Muscle of leg (tissue), 11 donors: ENCODE measurements around the gene LTF. TPM values are rescaled to one million over a fixed set of nuclear protein-coding genes. Genes with fewer than 3 reads are reported as not detected.
"Not testable (repeated sequence)": the region's sequence is repeated elsewhere in the genome, so short reads cannot be mapped to it uniquely, and the experiment has no call there.

Experiments
- DNase-seq: peaks from one replicate; pipeline ENCODE4 v3.0.0; 2013
- H3K27ac ChIP-seq: one replicate; pipeline ENCODE4 v1.5.1; 2013; ENCODE audit warnings: mild to moderate bottlenecking, low read length, control low read depth
- H3K27me3 ChIP-seq: one replicate; pipeline ENCODE4 v1.6.1; 2013; ENCODE audit warnings: low read length; ENCODE audit not compliant: control insufficient read depth, insufficient read depth
- H3K36me3 ChIP-seq: one replicate; pipeline ENCODE4 v1.6.1; 2013; ENCODE audit warnings: low read length; ENCODE audit not compliant: control insufficient read depth, insufficient read depth
- H3K4me1 ChIP-seq: one replicate; pipeline ENCODE4 v1.6.1; 2013; ENCODE audit warnings: low read length; ENCODE audit not compliant: control insufficient read depth, insufficient read depth
- H3K4me3 ChIP-seq: one replicate; pipeline ENCODE4 v1.5.1; 2013; ENCODE audit warnings: low read length, control low read depth
- H3K9me3 ChIP-seq: replicated peaks from 2 replicates; pipeline ENCODE4 v1.6.1; 2013; ENCODE audit warnings: low read depth, low read length; ENCODE audit not compliant: control insufficient read depth
- WGBS: methylation state at CpG from one replicate; pipeline ENCODE4 v1.1.5; 2013; ENCODE audit warnings: missing lambda C conversion rate; ENCODE audit not compliant: insufficient coverage; 5-methylcytosine and 5-hydroxymethylcytosine counted together
- polyA plus RNA-seq, 8 donors: library from polyadenylated mRNA; unstranded; fragments of 120-200 nt; gene quantifications; one replicate each; pipeline versions ENCODE4 v1.2.1 to v1.2.3, GENCODE V29; 2013; ENCODE audit warnings: inconsistent platforms in 1 of 8, low replicate concordance in 1 of 8; ENCODE audit not compliant: insufficient read length in 8 of 8, insufficient read depth in 1 of 8
- total RNA-seq: library from RNA; stranded (reverse); fragments of 120-200 nt; gene quantifications from one replicate; pipeline ENCODE4 v1.2.4, GENCODE V29; 2013

Gene LTF
- total and polyA plus RNA-seq, 9 donors: 1.3 to 6.6 (median 3.5) TPM

- Histone ChIP-seq H3K9me3 (peaks cover 2% of the 10 kb centered on the region), H3K4me3 (no peak overlapping the region), H3K4me1 (no peaks in the 10 kb centered on the region), H3K27ac (no peak overlapping the region), H3K36me3 (no peaks in the 10 kb centered on the region), H3K27me3 (no peaks in the 10 kb centered on the region)
- peak; percentile 8 for DNase-seq
- WGBS: 55% methylated on average over 6 of the region's 10 CpGs
Observed at GRCh38 chr3:46427916-46428833, 36.5 kb downstream of the LTF start.

GRCh38 chr3:46427404-46427803 is 37.3 kb downstream of the LTF start:
- H3K4me3 ChIP-seq, H3K36me3 ChIP-seq, H3K9me3 ChIP-seq, H3K27me3 ChIP-seq, H3K27ac ChIP-seq, H3K4me1 ChIP-seq: not testable (repeated sequence)
- 40% methylated on average over 1 of the region's 8 CpGs for WGBS
- peak; percentile 10 for DNase-seq

GRCh38 chr3:46426476-46426875 is 38.2 kb downstream of the LTF start:
- H3K4me3 ChIP-seq, H3K27me3 ChIP-seq, H3K4me1 ChIP-seq, H3K36me3 ChIP-seq, H3K9me3 ChIP-seq, H3K27ac ChIP-seq, DNase-seq: not testable (repeated sequence)
- 100% methylated on average over 1 of the region's 4 CpGs for WGBS

- DNase-seq: no peak
Observed at GRCh38 chr3:46423588-46423987, 41.1 kb downstream of the LTF start.

GRCh38 chr3:46422617-46423016 is 42.1 kb downstream of the LTF start:
- H3K4me3 ChIP-seq: no peak overlapping the region

More at GRCh38 chr3:46423588-46423987, 41.1 kb downstream of the LTF start:
- no peaks in the 10 kb centered on the region for H3K9me3 ChIP-seq
- H3K27ac ChIP-seq: no peak overlapping the region
- no CpG with 5 or more reads among the region's 5 CpGs for WGBS
- no peaks in the 10 kb centered on the region for H3K36me3 ChIP-seq
- H3K27me3 ChIP-seq: no peaks in the 10 kb centered on the region
- no peaks in the 10 kb centered on the region for H3K4me1 ChIP-seq
- H3K4me3 ChIP-seq: no peak overlapping the region

DNA sequence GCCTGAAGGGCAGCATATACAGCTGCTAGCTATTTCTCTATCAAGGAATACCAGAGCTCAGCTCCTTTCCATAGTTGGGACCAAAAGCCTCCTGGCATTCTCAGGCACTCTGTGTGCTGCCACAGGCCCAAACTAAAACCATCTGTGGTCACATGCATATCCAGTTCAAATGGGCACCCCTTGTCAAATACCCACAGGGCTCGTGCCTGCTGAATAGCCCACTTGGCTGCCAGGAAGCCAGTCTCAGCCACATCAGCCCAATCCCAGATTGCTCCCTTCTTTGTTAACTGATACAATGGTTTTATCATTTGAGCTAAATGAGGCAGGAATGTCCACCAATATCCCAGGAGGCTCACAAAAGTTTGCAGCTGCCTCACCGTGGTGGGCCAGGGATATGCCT is 43.8 kb downstream of the LTF start:
- H3K4me1 ChIP-seq: peaks cover 2% of the 10 kb centered on the region

More at GRCh38 chr3:46422617-46423016, 42.1 kb downstream of the LTF start:
- H3K9me3 ChIP-seq: no peaks in the 10 kb centered on the region
- 82% methylated on average over 3 of the region's 6 CpGs for WGBS
- no peaks in the 10 kb centered on the region for H3K36me3 ChIP-seq
- peak; percentile 6 for DNase-seq
- no peaks in the 10 kb centered on the region for H3K27me3 ChIP-seq
- H3K27ac ChIP-seq: no peak overlapping the region
- H3K4me1 ChIP-seq: no peaks in the 10 kb centered on the region

DNA sequence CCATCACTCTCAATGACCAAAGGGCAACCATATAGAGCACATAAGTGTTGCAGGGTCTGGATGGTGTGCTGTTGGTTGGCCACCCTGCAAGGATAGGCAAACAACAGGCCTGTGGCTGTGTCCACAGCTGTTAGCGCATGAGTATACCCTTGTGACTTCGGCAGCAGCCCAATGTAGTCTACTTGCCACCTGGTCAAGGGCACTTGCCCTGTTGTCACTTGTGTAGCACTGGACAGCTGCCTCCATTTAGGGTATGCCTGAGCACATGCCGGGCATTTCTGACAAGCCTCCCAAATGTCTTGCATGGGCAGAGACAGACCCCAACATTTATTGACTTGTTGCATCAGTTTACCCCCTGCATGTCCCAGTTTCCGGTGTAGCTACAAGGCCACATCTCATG is 44.9 kb downstream of the LTF start:
- Histone ChIP-seq H3K9me3 (no peaks in the 10 kb centered on the region), H3K36me3 (no peaks in the 10 kb centered on the region), H3K4me1 (peaks cover 2% of the 10 kb centered on the region), H3K27ac (no peak overlapping the region), H3K4me3 (no peak overlapping the region), H3K27me3 (no peaks in the 10 kb centered on the region)
- no peak for DNase-seq
- whole genome bisulfite sequencing: 95% methylated on average over 4 of the region's 4 CpGs

More for the DNA sequence above, 43.8 kb downstream of the LTF start:
- WGBS: 60% methylated on average over 1 of the region's 2 CpGs
- Histone ChIP-seq H3K27ac (no peak overlapping the region), H3K4me3 (no peak overlapping the region), H3K27me3 (no peaks in the 10 kb centered on the region), H3K36me3 (no peaks in the 10 kb centered on the region), H3K9me3 (no peaks in the 10 kb centered on the region)
- no peak for DNase-seq

- no peak for DNase-seq
- Histone ChIP-seq H3K4me3 (no peak overlapping the region), H3K27me3 (no peaks in the 10 kb centered on the region), H3K36me3 (no peaks in the 10 kb centered on the region), H3K27ac (no peak overlapping the region), H3K4me1 (peaks cover 2% of the 10 kb centered on the region), H3K9me3 (no peaks in the 10 kb centered on the region)
- WGBS: 91% methylated on average over 8 of the region's 9 CpGs
Observed at GRCh38 chr3:46417841-46418611, 46.7 kb downstream of the LTF start.

DNA sequence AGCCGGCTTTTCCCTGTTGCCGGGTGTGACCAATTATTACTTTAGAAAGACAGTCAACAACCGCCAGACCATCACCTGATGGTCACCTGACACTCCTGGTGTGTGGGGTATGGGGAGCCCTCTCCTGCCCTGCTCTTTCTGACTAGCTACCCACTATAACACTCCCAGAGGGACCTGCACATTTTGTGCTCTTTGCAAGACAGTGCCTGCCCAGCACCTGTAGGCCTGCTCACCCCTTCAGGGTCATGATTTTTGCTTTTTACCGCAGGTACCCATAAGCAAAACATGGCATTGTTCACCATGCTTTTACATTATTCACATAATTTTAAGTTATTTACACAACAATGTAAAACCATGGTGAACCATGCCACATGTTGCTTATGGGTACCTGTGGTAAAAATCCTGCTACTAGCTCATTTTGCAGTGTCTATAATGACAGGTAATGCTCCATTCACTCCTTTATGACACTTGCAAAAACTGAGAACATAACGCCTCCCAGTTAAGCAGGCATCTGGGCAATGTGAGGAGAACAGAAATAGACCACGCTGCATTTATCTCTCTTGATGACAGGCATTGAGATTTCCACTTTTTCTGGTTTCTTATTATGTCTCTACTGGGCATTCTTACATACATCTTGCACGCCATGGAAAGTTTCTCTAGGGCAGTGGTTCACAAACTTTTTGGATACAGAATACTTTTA is 47.7 kb downstream of the LTF start:
- no CpG with 5 or more reads among the region's 7 CpGs for WGBS
- no peak overlapping the region for H3K27ac ChIP-seq
- H3K4me1 ChIP-seq: peaks cover 5% of the 10 kb centered on the region

More for the DNA sequence above, 47.7 kb downstream of the LTF start:
- no peaks in the 10 kb centered on the region for H3K9me3 ChIP-seq
- no peaks in the 10 kb centered on the region for H3K27me3 ChIP-seq
- H3K4me3 ChIP-seq: no peak overlapping the region
- DNase-seq: no peak
- H3K36me3 ChIP-seq: no peaks in the 10 kb centered on the region
